ENCODE data around the gene CCDC68. TPM values are rescaled to one million over a fixed set of nuclear protein-coding genes. Genes with fewer than 3 reads are reported as not detected.
A peak's percentile ranks its signal among the peaks of the same experiment; 100 is the strongest.

Gene CCDC68, protein sequence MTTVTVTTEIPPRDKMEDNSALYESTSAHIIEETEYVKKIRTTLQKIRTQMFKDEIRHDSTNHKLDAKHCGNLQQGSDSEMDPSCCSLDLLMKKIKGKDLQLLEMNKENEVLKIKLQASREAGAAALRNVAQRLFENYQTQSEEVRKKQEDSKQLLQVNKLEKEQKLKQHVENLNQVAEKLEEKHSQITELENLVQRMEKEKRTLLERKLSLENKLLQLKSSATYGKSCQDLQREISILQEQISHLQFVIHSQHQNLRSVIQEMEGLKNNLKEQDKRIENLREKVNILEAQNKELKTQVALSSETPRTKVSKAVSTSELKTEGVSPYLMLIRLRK
- total RNA-seq (2016; rRNA removed; fragmentation: Illumina TruSeq; extraction: Trizol) (4.6 and 4.9 TPM in 2 replicates), polyA plus RNA-seq (2011; rRNA removed) (10.9 and 13.3 TPM in 2 replicates), polyA minus RNA-seq (2011; rRNA and poly(A)+ RNA removed; ENCODE audit: low replicate concordance) (4.1 and 5.9 TPM in 2 replicates), Bru-seq, nascent RNA (percentile 55 among the genes with signal in this experiment), BruChase-seq, experiment 1, labeled RNA remaining after a 6-hour chase (percentile 62 among the genes with signal in this experiment), BruChase-seq, experiment 2, labeled RNA remaining after a 2-hour chase (percentile 53 among the genes with signal in this experiment)
- total RNA-seq (2016; cell fraction: cytosol; rRNA removed; fragmentation: Illumina TruSeq; extraction: Trizol; ENCODE audit: low read depth) = 2.6 and 2.8 TPM in 2 replicates
- total RNA-seq (2016; cell fraction: insoluble cytoplasmic fraction; rRNA removed; fragmentation: Illumina TruSeq; extraction: Trizol) = 4.5 and 4.9 TPM in 2 replicates
- 4.2 and 5.0 TPM in 2 replicates for total RNA-seq (2016; cell fraction: membrane; rRNA removed; fragmentation: Illumina TruSeq; extraction: Trizol)
- total RNA-seq (2016; cell fraction: nucleus; rRNA removed; fragmentation: Illumina TruSeq; extraction: Trizol) = 6.5 and 6.9 TPM in 2 replicates
- 3.3 and 5.0 TPM in 2 replicates for polyA plus RNA-seq (2011; cell fraction: cytosol; rRNA removed)
- 19.7 and 21.0 TPM in 2 replicates for polyA plus RNA-seq (2011; cell fraction: nucleus; rRNA removed)
- 13.4 and 15.8 TPM in 2 replicates for polyA plus RNA-seq (2012)
- polyA plus RNA-seq (2016; cell fraction: cytosol; fragmentation: Illumina TruSeq; extraction: Trizol; ENCODE audit: low read depth) = 2.5 and 3.0 TPM in 2 replicates
- 3.8 TPM in 2 replicates for polyA plus RNA-seq (2016; cell fraction: insoluble cytoplasmic fraction; fragmentation: Illumina TruSeq; extraction: Trizol; ENCODE audit: low read depth)
- 2.8 and 3.0 TPM in 2 replicates for polyA plus RNA-seq (2016; cell fraction: membrane; fragmentation: Illumina TruSeq; extraction: Trizol; ENCODE audit: low read depth)
- polyA plus RNA-seq (2016; cell fraction: nucleus; fragmentation: Illumina TruSeq; extraction: Trizol; ENCODE audit: insufficient read depth, low read depth) = 5.3 and 6.1 TPM in 2 replicates
- 5.6 and 7.5 TPM in 2 replicates for polyA minus RNA-seq (2011; cell fraction: cytosol; rRNA and poly(A)+ RNA removed)
- polyA minus RNA-seq (2011; cell fraction: nucleus; rRNA and poly(A)+ RNA removed) = 51.3 and 53.7 TPM in 2 replicates
- long read RNA-seq, experiment 1, partial matches to known transcripts = 3 of 7 reads
- long read RNA-seq, experiment 1, other reads (novel, unspliced or antisense) = 4 of 7 reads
- long read RNA-seq, experiment 2, partial matches to known transcripts = 1 of 9 reads
- long read RNA-seq, experiment 2, other reads (novel, unspliced or antisense) = 8 of 9 reads

DNA sequence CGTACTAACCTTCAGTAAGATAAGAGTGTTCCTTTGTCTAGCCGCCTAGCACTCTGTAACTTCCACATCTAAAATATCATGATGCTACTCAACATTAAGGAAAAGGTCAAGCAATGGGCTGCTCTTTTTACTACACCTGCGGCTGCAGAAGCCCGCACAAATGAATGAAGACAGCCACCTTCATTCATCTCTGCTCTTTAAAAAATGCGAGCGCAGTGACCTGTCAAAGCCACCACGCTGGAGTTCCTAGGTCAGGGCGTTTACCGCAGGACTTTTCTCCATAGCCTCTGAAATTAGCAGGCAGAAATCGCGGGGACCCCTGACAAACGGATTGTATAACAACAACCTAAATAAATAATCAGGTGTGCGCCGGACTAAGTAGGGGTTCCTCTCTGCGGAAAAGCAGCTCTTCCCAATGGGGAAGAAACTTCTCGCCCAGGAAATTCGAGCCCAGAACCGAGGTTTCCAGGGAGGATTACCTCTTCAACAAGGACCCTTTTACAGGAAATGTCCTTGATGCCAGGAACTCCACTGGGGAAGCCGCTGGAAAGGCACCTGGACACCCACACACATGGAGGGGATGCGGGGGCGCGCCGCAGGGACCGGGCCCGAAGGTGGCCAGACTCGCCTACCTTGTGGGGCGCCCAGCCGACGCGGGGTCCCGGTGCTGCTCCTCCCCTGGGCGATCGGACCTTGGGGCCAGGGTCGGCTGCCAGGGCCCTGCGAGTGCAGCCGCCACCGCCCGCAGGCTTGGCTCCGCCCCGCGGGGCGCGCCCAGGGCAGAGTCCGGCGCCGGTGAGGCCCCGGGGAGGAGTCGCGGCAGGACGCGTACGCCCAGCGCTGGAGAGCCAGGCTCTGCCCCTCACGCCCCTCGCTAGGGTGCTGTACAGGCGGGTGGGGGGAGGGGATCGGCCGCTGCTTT lies at the start of gene CCDC68:
Gene CCDC68 (minus strand): TSS at position 758 of the 922 bp plus-strand sequence. CDS start 16,670 bp downstream, outside the sequence.
- no TSS peak for BruUV-seq (replicated peaks)
- ATAC-seq = peak; percentile 100
- Histone ChIP-seq H3K27me3 (ENCODE audit: control insufficient read depth in 1 of 2, insufficient read depth in 2 of 2, low read length in 2 of 2) (peaks cover 0 to 3% of the 10 kb centered on the region in 2 experiments; a peak in 1 of 5 replicates), H2AFZ (ENCODE audit: low read length) (peak within 1 kb of the TSS; percentile 43), H3K36me3 (replicated peaks in 1 of 2; ENCODE audit: control insufficient read depth in 1 of 2, insufficient read depth in 2 of 2, low read length in 2 of 2) (no peaks in the 10 kb centered on the region), H3K27ac (ENCODE audit: extremely low read length, insufficient read depth, low read length) (peak within 1 kb of the TSS; percentile 69), H3K4me1 (ENCODE audit: insufficient read depth, low read length) (peaks cover 44% of the 10 kb centered on the region), H3K4me2 (ENCODE audit: low read depth, low read length) (peak within 1 kb of the TSS; percentile 76), H3K9ac (ENCODE audit: insufficient read depth, low read depth, low read length) (peak within 1 kb of the TSS; percentile 74), H3K79me2 (ENCODE audit: insufficient read depth, low read length) (peaks cover 11% of the 10 kb centered on the region), H3K9me3 (ENCODE audit: low read length) (no peaks in the 10 kb centered on the region), H3K4me3 (replicated peaks in 1 of 3; ENCODE audit: insufficient read depth in 1 of 3, low read depth in 2 of 3, low read length in 3 of 3) (peak within 1 kb of the TSS; percentile 71 to 81 (median 79)), H4K20me1 (ENCODE audit: insufficient read depth, low read length) (no peaks in the 10 kb centered on the region)
- CTCF ChIA-PET (ENCODE audit: low intra/inter-chr PET ratio, low total read pairs) = no interaction called here
- under 1% methylated on average over 44 of the region's 58 CpGs for WGBS (ENCODE audit: low lambda C conversion rate)
- no peak for FAIRE-seq
- intact Hi-C loops (cut with micrococcal nuclease; ENCODE audit: unreplicated experiment) (loop anchor here (1.0 to 10.0 kb wide), 2 partner anchors 11 to 574 kb away; no protein-coding TSS in a partner anchor), in situ Hi-C loops (cut with HindIII; ENCODE audit: extremely low pct_ligation_motif_present, low pct_unique_long_range_greater_than_20kb) (no loop called here)
- peak; percentile 50 for DNase-seq (ENCODE audit: low spot score)
- POLR2A ChIA-PET = no interaction called here
- TF ChIP-seq ZNF674 (CRISPR knock-in tag; IDR thresholded peaks at IDR 0.05; ENCODE audit: low read depth) (no peak), GATAD1 (CRISPR knock-in tag; IDR thresholded peaks at IDR 0.05) (no peak), ZNF703 (CRISPR knock-in tag; IDR thresholded peaks at IDR 0.05; ENCODE audit: borderline replicate concordance) (no peak), ASH2L (IDR thresholded peaks at IDR 0.05; ENCODE audit: insufficient read length, low read depth, low read length) (peak; percentile 59), ZNF605 (CRISPR knock-in tag; IDR thresholded peaks at IDR 0.05) (no peak), SPEN (CRISPR knock-in tag; IDR thresholded peaks at IDR 0.05; ENCODE audit: low read depth) (peak; percentile 72), ZNF20 (CRISPR knock-in tag; IDR thresholded peaks at IDR 0.05) (no peak), MED8 (CRISPR knock-in tag; IDR thresholded peaks at IDR 0.05; ENCODE audit: insufficient replicate concordance) (peak; percentile 51), ZNF547 (CRISPR knock-in tag; IDR thresholded peaks at IDR 0.05) (no peak), ZNF24 (IDR thresholded peaks at IDR 0.05) (no peak), ZNF101 (CRISPR knock-in tag; IDR thresholded peaks at IDR 0.05; ENCODE audit: borderline replicate concordance, low read depth) (no peak), NONO (IDR thresholded peaks at IDR 0.05) (no peak), NONO (CRISPR knock-in tag; conservative IDR thresholded peaks at IDR 0.05) (peak; percentile 47; the same call in 1 of the 2 replicates), RCOR2 (CRISPR knock-in tag; IDR thresholded peaks at IDR 0.05) (no peak), RELA (CRISPR knock-in tag; IDR thresholded peaks at IDR 0.05) (no peak)

Data from HepG2 (cell line).